OCI-LY1 (cell line): ENCODE data around the gene SAE1.

Experiments used
- EZH2 ChIP-seq: fragments of 200-600 bp; sonication (generic), shearing (Covaris generic); IDR thresholded peaks from 2 replicates; pipeline ENCODE4 v1.8.0; 2017; ENCODE audit warnings: borderline replicate concordance, mixed run types, mild to moderate bottlenecking, antibody characterized with exemption, low read length, moderate library complexity, mixed read lengths
- TF ChIP-seq, protein P1 (sequence below): fragments of 200-600 bp; sonication (generic), shearing (Covaris generic); IDR thresholded peaks from 2 replicates; pipeline ENCODE4 v1.5.1; 2017; ENCODE audit warnings: mild to moderate bottlenecking, antibody characterized with exemption, low read length, moderate library complexity, mixed read lengths

DNA sequence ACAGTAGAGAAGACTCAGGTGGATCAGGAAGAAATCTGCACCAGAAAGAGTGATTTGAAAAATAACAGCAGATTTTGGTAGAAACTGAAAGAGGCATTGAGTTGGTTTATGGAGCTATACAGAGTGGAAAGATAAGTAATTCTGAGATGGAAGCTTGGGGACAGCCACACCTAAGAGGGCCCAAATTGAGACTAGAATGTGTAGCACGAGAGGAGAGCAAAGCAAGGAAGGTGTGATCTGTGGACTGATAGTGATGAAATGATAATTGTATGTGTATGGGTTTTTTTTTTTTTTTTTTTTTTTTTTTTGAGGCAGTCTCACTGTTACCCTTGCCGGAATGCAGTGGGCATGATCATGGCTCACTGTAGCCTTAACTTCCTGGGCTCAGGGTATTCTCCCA is 16.3 kb downstream of the SAE1 start:
- TF ChIP-seq, protein P1, sequence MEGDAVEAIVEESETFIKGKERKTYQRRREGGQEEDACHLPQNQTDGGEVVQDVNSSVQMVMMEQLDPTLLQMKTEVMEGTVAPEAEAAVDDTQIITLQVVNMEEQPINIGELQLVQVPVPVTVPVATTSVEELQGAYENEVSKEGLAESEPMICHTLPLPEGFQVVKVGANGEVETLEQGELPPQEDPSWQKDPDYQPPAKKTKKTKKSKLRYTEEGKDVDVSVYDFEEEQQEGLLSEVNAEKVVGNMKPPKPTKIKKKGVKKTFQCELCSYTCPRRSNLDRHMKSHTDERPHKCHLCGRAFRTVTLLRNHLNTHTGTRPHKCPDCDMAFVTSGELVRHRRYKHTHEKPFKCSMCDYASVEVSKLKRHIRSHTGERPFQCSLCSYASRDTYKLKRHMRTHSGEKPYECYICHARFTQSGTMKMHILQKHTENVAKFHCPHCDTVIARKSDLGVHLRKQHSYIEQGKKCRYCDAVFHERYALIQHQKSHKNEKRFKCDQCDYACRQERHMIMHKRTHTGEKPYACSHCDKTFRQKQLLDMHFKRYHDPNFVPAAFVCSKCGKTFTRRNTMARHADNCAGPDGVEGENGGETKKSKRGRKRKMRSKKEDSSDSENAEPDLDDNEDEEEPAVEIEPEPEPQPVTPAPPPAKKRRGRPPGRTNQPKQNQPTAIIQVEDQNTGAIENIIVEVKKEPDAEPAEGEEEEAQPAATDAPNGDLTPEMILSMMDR: no peak
- no peak for TF ChIP-seq EZH2
